CD14-positive monocyte (primary cell): ENCODE measurements around the gene RXFP2. TPM values are rescaled to one million over a fixed set of nuclear protein-coding genes. Genes with fewer than 3 reads are reported as not detected.

Source experiments
- DNase-seq, 3 donors: peaks; one replicate each; pipeline ENCODE4 v3.0.0-alpha.2; 2011 to 2022
- H2AFZ ChIP-seq: 2 replicates; pipeline ENCODE4 v1.6.0; 2012; ENCODE audit warnings: mild to moderate bottlenecking, low read depth, low read length, inconsistent platforms; ENCODE audit not compliant: insufficient read depth, poor library complexity, severe bottlenecking
- H3K27ac ChIP-seq, 2 donors: 1 replicate in 1 of 2; 2 replicates in 1 of 2; pipeline ENCODE4 v1.5.1; 2012 to 2013; ENCODE audit warnings: low read length in 2 of 2, control low read depth in 1 of 2, inconsistent platforms in 1 of 2, low read depth in 1 of 2, mild to moderate bottlenecking in 1 of 2
- H3K27me3 ChIP-seq, 2 donors: one replicate each; pipeline versions ENCODE4 v1.6.0 to v1.6.1; 2011 to 2013; ENCODE audit warnings: low read length in 2 of 2; ENCODE audit not compliant: control insufficient read depth in 2 of 2, insufficient read depth in 2 of 2
- H3K36me3 ChIP-seq, 2 donors: replicated peaks in 1 of 2; 1 replicate in 1 of 2; 2 replicates in 1 of 2; pipeline versions ENCODE4 v1.5.1 to v1.6.1; 2012 to 2013; ENCODE audit warnings: low read length in 2 of 2, control low read depth in 1 of 2, inconsistent platforms in 1 of 2, mild to moderate bottlenecking in 1 of 2; ENCODE audit not compliant: insufficient read depth in 2 of 2, control insufficient read depth in 1 of 2
- H3K4me1 ChIP-seq, 2 donors: 1 replicate in 1 of 2; 2 replicates in 1 of 2; pipeline versions ENCODE4 v1.5.1 to v1.6.1; 2012 to 2013; ENCODE audit warnings: low read length in 2 of 2, control low read depth in 1 of 2, inconsistent platforms in 1 of 2, mild to moderate bottlenecking in 1 of 2, moderate library complexity in 1 of 2; ENCODE audit not compliant: insufficient read depth in 2 of 2, control insufficient read depth in 1 of 2
- H3K4me2 ChIP-seq: replicated peaks from 2 replicates; pipeline ENCODE3; 2012; ENCODE audit warnings: low read length, moderate library complexity, mild to moderate bottlenecking; ENCODE audit not compliant: poor library complexity, severe bottlenecking; ENCODE audit errors: extremely low read depth
- H3K4me3 ChIP-seq, 3 experiments: fragments of 200-600 bp in 1 of 3; sonication (generic) in 1 of 3; replicated peaks in 1 of 3; 1 replicate in 2 of 3; 2 replicates in 1 of 3; pipeline ENCODE4 v1.5.1; 2011 to 2013; ENCODE audit warnings: low read length in 3 of 3, mild to moderate bottlenecking in 3 of 3, control low read depth in 2 of 3, low read depth in 2 of 3, inconsistent platforms in 1 of 3, moderate library complexity in 1 of 3
- H3K79me2 ChIP-seq: 2 replicates; pipeline ENCODE4 v1.6.0; 2012; ENCODE audit warnings: mild to moderate bottlenecking, control low read depth, inconsistent platforms, low read length, moderate library complexity; ENCODE audit not compliant: insufficient read depth
- H3K9ac ChIP-seq: 2 replicates; pipeline ENCODE4 v1.6.0; 2017; ENCODE audit warnings: low read length, mild to moderate bottlenecking; ENCODE audit not compliant: insufficient read depth, poor library complexity, severe bottlenecking
- H3K9me3 ChIP-seq, 2 donors: replicated peaks in 1 of 2; 1 replicate in 1 of 2; 2 replicates in 1 of 2; pipeline versions ENCODE4 v1.5.1 to v1.6.1; 2012 to 2013; ENCODE audit warnings: low read length in 2 of 2, control low read depth in 1 of 2; ENCODE audit not compliant: control insufficient read depth in 1 of 2, insufficient read depth in 1 of 2
- H4K20me1 ChIP-seq: 2 replicates; pipeline ENCODE4 v1.6.0; 2012; ENCODE audit warnings: mild to moderate bottlenecking, low read length, control low read depth, moderate library complexity; ENCODE audit not compliant: insufficient read depth
- H3K27ac Mint-ChIP-seq, 7 donors: one replicate each; pipeline ENCODE4 v1.8.0; 2020; ENCODE audit warnings: mild to moderate bottlenecking in 7 of 7, mixed read lengths in 7 of 7, moderate library complexity in 6 of 7, inconsistent platforms in 2 of 7
- H3K27me3 Mint-ChIP-seq, 3 donors: one replicate each; pipeline ENCODE4 v1.8.0; 2021 to 2022; ENCODE audit warnings: low read depth in 3 of 3, mild to moderate bottlenecking in 3 of 3, mixed read lengths in 3 of 3, moderate library complexity in 3 of 3, inconsistent platforms in 1 of 3
- H3K36me3 Mint-ChIP-seq, 2 donors: one replicate each; pipeline ENCODE4 v1.8.0; 2020; ENCODE audit warnings: mixed read lengths in 2 of 2, inconsistent platforms in 1 of 2, mild to moderate bottlenecking in 1 of 2
- H3K4me1 Mint-ChIP-seq: one replicate; pipeline ENCODE4 v1.8.0; 2020; ENCODE audit warnings: mild to moderate bottlenecking, mixed read lengths
- H3K4me3 Mint-ChIP-seq, 2 donors: one replicate each; pipeline ENCODE4 v1.8.0; 2020; ENCODE audit warnings: mild to moderate bottlenecking in 2 of 2, mixed read lengths in 2 of 2, moderate library complexity in 1 of 2
- H3K9me3 Mint-ChIP-seq, 7 donors: one replicate each; pipeline ENCODE4 v1.8.0; 2020 to 2022; ENCODE audit warnings: mixed read lengths in 7 of 7, mild to moderate bottlenecking in 6 of 7, moderate library complexity in 6 of 7, inconsistent platforms in 2 of 7
- CTCF ChIP-seq: fragments of 200-600 bp; IDR thresholded peaks from one replicate; pipeline ENCODE4 v1.8.0; 2022; ENCODE audit warnings: antibody characterized with exemption, mild to moderate bottlenecking
- WGBS: methylation state at CpG from one replicate; pipeline ENCODE4 v1.1.5; 2013; ENCODE audit warnings: missing lambda C conversion rate; ENCODE audit not compliant: insufficient coverage; 5-methylcytosine and 5-hydroxymethylcytosine counted together
- intact Hi-C, 2 donors: fragments of 100-400 bp; cut with micrococcal nuclease; formaldehyde crosslinking; loops; one replicate each; pipeline versions ENCODE4 v1.15.0 to v1.15.1; 2023
- polyA plus RNA-seq, 3 donors: library from polyadenylated mRNA; depleted of rRNA in 1 of 3; unstranded in 2 of 3; stranded (reverse) in 1 of 3; fragments of 300-500 nt in 2 of 3; fragments of >200 nt in 1 of 3; fragmentation: Illumina TruSeq in 2 of 3; gene quantifications; 1 replicate in 2 of 3; 2 replicates in 1 of 3; pipeline ENCODE4 v1.2.3, GENCODE V29; 2012 to 2021

Gene RXFP2
- polyA plus RNA-seq, 3 donors = 0.38 to 0.69 TPM; not detected in 1

DNA sequence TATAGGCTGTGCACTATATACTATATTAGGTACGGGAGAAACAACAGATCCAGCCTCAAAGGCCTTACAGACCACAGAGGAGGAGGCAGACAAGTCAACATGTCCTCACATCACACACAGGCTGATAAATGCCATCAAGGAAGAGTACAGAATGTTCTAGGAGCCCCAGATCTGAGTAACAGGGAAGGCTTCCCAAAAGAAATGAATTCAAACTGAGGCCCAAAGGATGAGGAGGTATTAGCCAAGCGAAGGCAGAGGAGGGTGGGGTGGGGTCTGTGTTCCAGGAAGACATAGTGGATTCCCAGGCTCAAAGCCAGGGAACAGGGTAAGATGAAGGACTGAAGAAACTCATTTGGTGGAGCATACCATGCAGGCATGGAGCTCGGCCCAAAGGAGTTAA is 55.1 kb downstream of the RXFP2 start:
- peak overlapping the region in 5 of 7 donors; percentile 1 to 74 (median 46) for H3K27ac Mint-ChIP-seq
- intact Hi-C loops = no loop called here

DNA sequence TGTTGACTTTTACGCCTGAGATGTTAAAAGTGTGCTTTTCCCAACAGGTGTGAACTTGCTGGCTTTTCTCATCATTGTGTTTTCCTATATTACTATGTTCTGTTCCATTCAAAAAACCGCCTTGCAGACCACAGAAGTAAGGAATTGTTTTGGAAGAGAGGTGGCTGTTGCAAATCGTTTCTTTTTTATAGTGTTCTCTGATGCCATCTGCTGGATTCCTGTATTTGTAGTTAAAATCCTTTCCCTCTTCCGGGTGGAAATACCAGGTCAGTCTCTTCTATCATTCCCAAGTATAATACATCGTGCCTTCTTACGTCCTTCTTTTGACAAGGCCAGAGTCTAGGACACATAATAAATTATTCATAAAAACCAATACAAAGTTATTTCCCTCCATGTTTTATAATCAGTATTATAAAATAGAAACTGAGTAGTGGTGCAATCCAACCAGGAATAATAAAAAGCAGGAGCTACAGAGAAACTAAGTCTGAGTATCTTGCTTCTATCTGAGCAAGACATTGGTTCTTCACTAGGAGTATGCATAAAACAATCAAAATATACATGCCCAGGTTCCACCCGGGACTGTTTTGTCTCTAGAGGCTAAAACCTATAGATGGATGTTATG is 57.9 kb downstream of the RXFP2 start:
- no peaks in the 10 kb centered on the region for H3K9me3 ChIP-seq
- peaks cover 42 to 49% of the 10 kb centered on the region in 2 donors for H3K4me1 ChIP-seq
- Mint-ChIP-seq H3K9me3 (peaks cover 0 to 1% (median 0%) of the 10 kb centered on the region in 7 donors), H3K27me3 (no peaks in the 10 kb centered on the region), H3K4me1 (peaks cover 69% of the 10 kb centered on the region), H3K36me3 (peaks cover 12 to 19% of the 10 kb centered on the region in 2 donors), H3K27ac (peak overlapping the region; percentile 6 to 89 (median 77)), H3K4me3 (no peak overlapping the region)
- H3K79me2 ChIP-seq = peaks cover 64% of the 10 kb centered on the region
- no peak for DNase-seq
- peak overlapping the region; percentile 67 for H3K4me2 ChIP-seq
- no CpG with 5 or more reads among the region's 7 CpGs for WGBS
- H2AFZ ChIP-seq = peak overlapping the region; percentile 51
- peak; percentile 33 for TF ChIP-seq CTCF
- no peak overlapping the region for H3K9ac ChIP-seq
- H4K20me1 ChIP-seq = no peaks in the 10 kb centered on the region
- H3K4me3 ChIP-seq = peak overlapping the region in 1 of 3 experiments; percentile 45
- H3K27me3 ChIP-seq = no peaks in the 10 kb centered on the region
- intact Hi-C loops = no loop called here
- H3K27ac ChIP-seq = peak overlapping the region in 1 of 2 donors; percentile 88
- H3K36me3 ChIP-seq = no peaks in the 10 kb centered on the region

More for the DNA sequence above, 55.1 kb downstream of the RXFP2 start:
- peaks cover 0 to 6% of the 10 kb centered on the region in 2 donors for H3K9me3 ChIP-seq
- no peaks in the 10 kb centered on the region for H4K20me1 ChIP-seq
- H3K4me1 ChIP-seq = peaks cover 26 to 31% of the 10 kb centered on the region in 2 donors
- Mint-ChIP-seq H3K36me3 (peaks cover 28 to 30% of the 10 kb centered on the region in 2 donors), H3K9me3 (peaks cover 2 to 9% (median 5%) of the 10 kb centered on the region in 7 donors), H3K4me3 (no peak overlapping the region), H3K27me3 (no peaks in the 10 kb centered on the region), H3K4me1 (peaks cover 64% of the 10 kb centered on the region)
- H3K27ac ChIP-seq = no peak overlapping the region
- H2AFZ ChIP-seq = no peak overlapping the region
- no peaks in the 10 kb centered on the region for H3K36me3 ChIP-seq
- no peak for DNase-seq
- no peak overlapping the region for H3K4me2 ChIP-seq
- no peak overlapping the region for H3K4me3 ChIP-seq
- H3K27me3 ChIP-seq = no peaks in the 10 kb centered on the region
- no peak for TF ChIP-seq CTCF
- H3K9ac ChIP-seq = no peak overlapping the region
- WGBS = 100% methylated on average over 1 of the region's 3 CpGs
- peaks cover 39% of the 10 kb centered on the region for H3K79me2 ChIP-seq
